ENCODE measurements around the gene SHANK3. TPM values are rescaled to one million over a fixed set of nuclear protein-coding genes. Genes with fewer than 3 reads are reported as not detected.

SHANK3 gene
- total RNA-seq (2014; rRNA removed; shearing (Covaris generic)) (4.9 and 5.1 TPM in 2 replicates), polyA plus RNA-seq (2016; fragmentation: Nextera tagmentation; extraction: Ambion mirVana) (0.52 and 0.56 TPM in 2 replicates)
- long read RNA-seq: 0 reads

- Histone ChIP-seq H3K9me2 (ENCODE audit: insufficient read depth) (no peaks in the 10 kb centered on the region), H3K4me1 (ENCODE audit: insufficient read depth) (no peaks in the 10 kb centered on the region), H3K27ac (ENCODE audit: low read depth) (no peak within 1 kb of the TSS), H3K4me2 (peak within 1 kb of the TSS; percentile 97), H2AFZ (no peak within 1 kb of the TSS), H3K79me2 (replicated peaks; ENCODE audit: insufficient read depth) (no peaks in the 10 kb centered on the region), H3K36me3 (ENCODE audit: insufficient read depth) (no peaks in the 10 kb centered on the region), H4K20me1 (replicated peaks; ENCODE audit: insufficient read depth) (no peaks in the 10 kb centered on the region; the same call in 1 of the 2 replicates), H3K4me3 (peak within 1 kb of the TSS; percentile 77), H3K27me3 (ENCODE audit: insufficient read depth) (peaks cover 34% of the 10 kb centered on the region), H3F3A (replicated peaks; ENCODE audit: low read depth) (0 out of 2 replicates have a peak, but pooled peaks cover 3% of the 10 kb centered on the region)
- peak; percentile 42 for DNase-seq (ENCODE audit: low spot score)
- peaks cover 35% of the 10 kb centered on the region for H3K27me3 Mint-ChIP-seq (ENCODE audit: insufficient read depth, low read depth, poor library complexity)
- H3K4me1 Mint-ChIP-seq: peaks cover 22% of the 10 kb centered on the region
- H3K27ac Mint-ChIP-seq: no peak within 1 kb of the TSS
- H3K9me3 Mint-ChIP-seq: peaks cover 2% of the 10 kb centered on the region; the same call in 1 of the 3 replicates
- H3K4me3 Mint-ChIP-seq: peak within 1 kb of the TSS; percentile 71
- ATAC-seq: peak; percentile 21
- TF ChIP-seq ZNF114 (CRISPR knock-in tag; IDR thresholded peaks at IDR 0.05): no peak
- TF ChIP-seq STAT1 (IDR thresholded peaks at IDR 0.05; ENCODE audit: unreplicated experiment): no peak
- TF ChIP-seq EZH2 (IDR thresholded peaks at IDR 0.05; ENCODE audit: low read depth, unreplicated experiment): no peak
- TF ChIP-seq ZNF331 (CRISPR knock-in tag; IDR thresholded peaks at IDR 0.05; ENCODE audit: low read depth): no peak
- TF ChIP-seq, protein P1, sequence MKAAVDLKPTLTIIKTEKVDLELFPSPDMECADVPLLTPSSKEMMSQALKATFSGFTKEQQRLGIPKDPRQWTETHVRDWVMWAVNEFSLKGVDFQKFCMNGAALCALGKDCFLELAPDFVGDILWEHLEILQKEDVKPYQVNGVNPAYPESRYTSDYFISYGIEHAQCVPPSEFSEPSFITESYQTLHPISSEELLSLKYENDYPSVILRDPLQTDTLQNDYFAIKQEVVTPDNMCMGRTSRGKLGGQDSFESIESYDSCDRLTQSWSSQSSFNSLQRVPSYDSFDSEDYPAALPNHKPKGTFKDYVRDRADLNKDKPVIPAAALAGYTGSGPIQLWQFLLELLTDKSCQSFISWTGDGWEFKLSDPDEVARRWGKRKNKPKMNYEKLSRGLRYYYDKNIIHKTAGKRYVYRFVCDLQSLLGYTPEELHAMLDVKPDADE (IDR thresholded peaks at IDR 0.05): no peak
- no peak for TF ChIP-seq CREB1 (CRISPR knock-in tag; IDR thresholded peaks at IDR 0.05; ENCODE audit: low read depth)
- TF ChIP-seq JUNB (IDR thresholded peaks at IDR 0.05; ENCODE audit: unreplicated experiment): no peak
- no peak for TF ChIP-seq NANOG (IDR thresholded peaks at IDR 0.05; ENCODE audit: borderline replicate concordance)
- TF ChIP-seq, protein P2, sequence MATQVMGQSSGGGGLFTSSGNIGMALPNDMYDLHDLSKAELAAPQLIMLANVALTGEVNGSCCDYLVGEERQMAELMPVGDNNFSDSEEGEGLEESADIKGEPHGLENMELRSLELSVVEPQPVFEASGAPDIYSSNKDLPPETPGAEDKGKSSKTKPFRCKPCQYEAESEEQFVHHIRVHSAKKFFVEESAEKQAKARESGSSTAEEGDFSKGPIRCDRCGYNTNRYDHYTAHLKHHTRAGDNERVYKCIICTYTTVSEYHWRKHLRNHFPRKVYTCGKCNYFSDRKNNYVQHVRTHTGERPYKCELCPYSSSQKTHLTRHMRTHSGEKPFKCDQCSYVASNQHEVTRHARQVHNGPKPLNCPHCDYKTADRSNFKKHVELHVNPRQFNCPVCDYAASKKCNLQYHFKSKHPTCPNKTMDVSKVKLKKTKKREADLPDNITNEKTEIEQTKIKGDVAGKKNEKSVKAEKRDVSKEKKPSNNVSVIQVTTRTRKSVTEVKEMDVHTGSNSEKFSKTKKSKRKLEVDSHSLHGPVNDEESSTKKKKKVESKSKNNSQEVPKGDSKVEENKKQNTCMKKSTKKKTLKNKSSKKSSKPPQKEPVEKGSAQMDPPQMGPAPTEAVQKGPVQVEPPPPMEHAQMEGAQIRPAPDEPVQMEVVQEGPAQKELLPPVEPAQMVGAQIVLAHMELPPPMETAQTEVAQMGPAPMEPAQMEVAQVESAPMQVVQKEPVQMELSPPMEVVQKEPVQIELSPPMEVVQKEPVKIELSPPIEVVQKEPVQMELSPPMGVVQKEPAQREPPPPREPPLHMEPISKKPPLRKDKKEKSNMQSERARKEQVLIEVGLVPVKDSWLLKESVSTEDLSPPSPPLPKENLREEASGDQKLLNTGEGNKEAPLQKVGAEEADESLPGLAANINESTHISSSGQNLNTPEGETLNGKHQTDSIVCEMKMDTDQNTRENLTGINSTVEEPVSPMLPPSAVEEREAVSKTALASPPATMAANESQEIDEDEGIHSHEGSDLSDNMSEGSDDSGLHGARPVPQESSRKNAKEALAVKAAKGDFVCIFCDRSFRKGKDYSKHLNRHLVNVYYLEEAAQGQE (IDR thresholded peaks at IDR 0.05; ENCODE audit: unreplicated experiment): no peak
- TF ChIP-seq, protein P3, sequence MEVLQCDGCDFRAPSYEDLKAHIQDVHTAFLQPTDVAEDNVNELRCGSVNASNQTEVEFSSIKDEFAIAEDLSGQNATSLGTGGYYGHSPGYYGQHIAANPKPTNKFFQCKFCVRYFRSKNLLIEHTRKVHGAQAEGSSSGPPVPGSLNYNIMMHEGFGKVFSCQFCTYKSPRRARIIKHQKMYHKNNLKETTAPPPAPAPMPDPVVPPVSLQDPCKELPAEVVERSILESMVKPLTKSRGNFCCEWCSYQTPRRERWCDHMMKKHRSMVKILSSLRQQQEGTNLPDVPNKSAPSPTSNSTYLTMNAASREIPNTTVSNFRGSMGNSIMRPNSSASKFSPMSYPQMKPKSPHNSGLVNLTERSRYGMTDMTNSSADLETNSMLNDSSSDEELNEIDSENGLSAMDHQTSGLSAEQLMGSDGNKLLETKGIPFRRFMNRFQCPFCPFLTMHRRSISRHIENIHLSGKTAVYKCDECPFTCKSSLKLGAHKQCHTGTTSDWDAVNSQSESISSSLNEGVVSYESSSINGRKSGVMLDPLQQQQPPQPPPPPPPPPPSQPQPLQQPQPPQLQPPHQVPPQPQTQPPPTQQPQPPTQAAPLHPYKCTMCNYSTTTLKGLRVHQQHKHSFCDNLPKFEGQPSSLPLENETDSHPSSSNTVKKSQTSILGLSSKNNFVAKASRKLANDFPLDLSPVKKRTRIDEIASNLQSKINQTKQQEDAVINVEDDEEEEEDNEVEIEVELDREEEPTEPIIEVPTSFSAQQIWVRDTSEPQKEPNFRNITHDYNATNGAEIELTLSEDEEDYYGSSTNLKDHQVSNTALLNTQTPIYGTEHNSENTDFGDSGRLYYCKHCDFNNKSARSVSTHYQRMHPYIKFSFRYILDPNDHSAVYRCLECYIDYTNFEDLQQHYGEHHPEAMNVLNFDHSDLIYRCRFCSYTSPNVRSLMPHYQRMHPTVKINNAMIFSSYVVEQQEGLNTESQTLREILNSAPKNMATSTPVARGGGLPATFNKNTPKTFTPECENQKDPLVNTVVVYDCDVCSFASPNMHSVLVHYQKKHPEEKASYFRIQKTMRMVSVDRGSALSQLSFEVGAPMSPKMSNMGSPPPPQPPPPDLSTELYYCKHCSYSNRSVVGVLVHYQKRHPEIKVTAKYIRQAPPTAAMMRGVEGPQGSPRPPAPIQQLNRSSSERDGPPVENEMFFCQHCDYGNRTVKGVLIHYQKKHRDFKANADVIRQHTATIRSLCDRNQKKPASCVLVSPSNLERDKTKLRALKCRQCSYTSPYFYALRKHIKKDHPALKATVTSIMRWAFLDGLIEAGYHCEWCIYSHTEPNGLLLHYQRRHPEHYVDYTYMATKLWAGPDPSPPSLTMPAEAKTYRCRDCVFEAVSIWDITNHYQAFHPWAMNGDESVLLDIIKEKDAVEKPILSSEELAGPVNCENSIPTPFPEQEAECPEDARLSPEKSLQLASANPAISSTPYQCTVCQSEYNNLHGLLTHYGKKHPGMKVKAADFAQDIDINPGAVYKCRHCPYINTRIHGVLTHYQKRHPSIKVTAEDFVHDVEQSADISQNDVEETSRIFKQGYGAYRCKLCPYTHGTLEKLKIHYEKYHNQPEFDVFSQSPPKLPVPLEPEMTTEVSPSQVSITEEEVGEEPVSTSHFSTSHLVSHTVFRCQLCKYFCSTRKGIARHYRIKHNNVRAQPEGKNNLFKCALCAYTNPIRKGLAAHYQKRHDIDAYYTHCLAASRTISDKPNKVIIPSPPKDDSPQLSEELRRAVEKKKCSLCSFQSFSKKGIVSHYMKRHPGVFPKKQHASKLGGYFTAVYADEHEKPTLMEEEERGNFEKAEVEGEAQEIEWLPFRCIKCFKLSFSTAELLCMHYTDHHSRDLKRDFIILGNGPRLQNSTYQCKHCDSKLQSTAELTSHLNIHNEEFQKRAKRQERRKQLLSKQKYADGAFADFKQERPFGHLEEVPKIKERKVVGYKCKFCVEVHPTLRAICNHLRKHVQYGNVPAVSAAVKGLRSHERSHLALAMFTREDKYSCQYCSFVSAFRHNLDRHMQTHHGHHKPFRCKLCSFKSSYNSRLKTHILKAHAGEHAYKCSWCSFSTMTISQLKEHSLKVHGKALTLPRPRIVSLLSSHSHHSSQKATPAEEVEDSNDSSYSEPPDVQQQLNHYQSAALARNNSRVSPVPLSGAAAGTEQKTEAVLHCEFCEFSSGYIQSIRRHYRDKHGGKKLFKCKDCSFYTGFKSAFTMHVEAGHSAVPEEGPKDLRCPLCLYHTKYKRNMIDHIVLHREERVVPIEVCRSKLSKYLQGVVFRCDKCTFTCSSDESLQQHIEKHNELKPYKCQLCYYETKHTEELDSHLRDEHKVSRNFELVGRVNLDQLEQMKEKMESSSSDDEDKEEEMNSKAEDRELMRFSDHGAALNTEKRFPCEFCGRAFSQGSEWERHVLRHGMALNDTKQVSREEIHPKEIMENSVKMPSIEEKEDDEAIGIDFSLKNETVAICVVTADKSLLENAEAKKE (CRISPR knock-in tag; IDR thresholded peaks at IDR 0.05): no peak
- no peak for TF ChIP-seq CTCF (conservative IDR thresholded peaks at IDR 0.05; ENCODE audit: low read depth in 2 of 2)
- TF ChIP-seq POLR2AphosphoS5 (IDR thresholded peaks at IDR 0.05; ENCODE audit: low read depth): no peak
- TF ChIP-seq EZH2phosphoT487 (IDR thresholded peaks at IDR 0.05; ENCODE audit: unreplicated experiment): no peak
- peaks cover 3% of the 10 kb centered on the region; the same call in 1 of the 3 replicates for H3K36me3 Mint-ChIP-seq (ENCODE audit: low read depth)
Observed at GRCh38 chr22:50672471-50673230, at the start of gene SHANK3. TSS of gene SHANK3 (plus strand) at chr22:50672823.
